H1 (cell line): ENCODE results near the gene APBB3.

Source experiments
- POLR2AphosphoS5 ChIP-seq: IDR thresholded peaks from 2 replicates; pipeline ENCODE4 v1.6.1; 2011; ENCODE audit warnings: low read depth, low read length
- TF ChIP-seq, protein P1 (sequence below): IDR thresholded peaks from 2 replicates; pipeline ENCODE4 v1.6.1; 2011; ENCODE audit warnings: low read depth, mild to moderate bottlenecking, low read length; ENCODE audit not compliant: insufficient read depth

DNA sequence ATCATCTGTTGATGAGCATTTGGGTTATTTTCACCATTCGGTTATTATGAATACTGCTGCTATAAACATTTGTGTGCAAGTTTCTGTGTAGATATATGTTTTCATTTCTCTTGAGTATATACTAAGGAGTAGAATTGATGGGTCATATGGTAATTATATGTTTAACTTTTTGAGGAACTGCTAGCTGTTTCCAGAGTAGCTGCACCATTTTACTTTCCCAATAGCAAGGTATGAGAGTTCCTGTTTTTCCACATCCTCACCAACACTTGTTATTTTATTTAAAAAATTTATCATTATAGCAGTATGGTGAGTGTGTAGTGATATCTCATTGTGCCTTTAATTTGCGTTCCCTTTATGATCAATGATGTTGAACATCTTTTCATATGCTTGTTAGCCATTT is 39.3 kb upstream of the APBB3 start:
- TF ChIP-seq POLR2AphosphoS5, result no peak
- TF ChIP-seq, protein P1, sequence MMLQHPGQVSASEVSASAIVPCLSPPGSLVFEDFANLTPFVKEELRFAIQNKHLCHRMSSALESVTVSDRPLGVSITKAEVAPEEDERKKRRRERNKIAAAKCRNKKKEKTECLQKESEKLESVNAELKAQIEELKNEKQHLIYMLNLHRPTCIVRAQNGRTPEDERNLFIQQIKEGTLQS, result no peak
